ENCODE data around the gene ZMYND8. TPM values are rescaled to one million over a fixed set of nuclear protein-coding genes. Genes with fewer than 3 reads are reported as not detected.

Gene ZMYND8
- total and polyA plus RNA-seq, 2 of the 4 experiments (the other 2 are of a cell fraction): 24.0 to 28.2 TPM

DNA sequence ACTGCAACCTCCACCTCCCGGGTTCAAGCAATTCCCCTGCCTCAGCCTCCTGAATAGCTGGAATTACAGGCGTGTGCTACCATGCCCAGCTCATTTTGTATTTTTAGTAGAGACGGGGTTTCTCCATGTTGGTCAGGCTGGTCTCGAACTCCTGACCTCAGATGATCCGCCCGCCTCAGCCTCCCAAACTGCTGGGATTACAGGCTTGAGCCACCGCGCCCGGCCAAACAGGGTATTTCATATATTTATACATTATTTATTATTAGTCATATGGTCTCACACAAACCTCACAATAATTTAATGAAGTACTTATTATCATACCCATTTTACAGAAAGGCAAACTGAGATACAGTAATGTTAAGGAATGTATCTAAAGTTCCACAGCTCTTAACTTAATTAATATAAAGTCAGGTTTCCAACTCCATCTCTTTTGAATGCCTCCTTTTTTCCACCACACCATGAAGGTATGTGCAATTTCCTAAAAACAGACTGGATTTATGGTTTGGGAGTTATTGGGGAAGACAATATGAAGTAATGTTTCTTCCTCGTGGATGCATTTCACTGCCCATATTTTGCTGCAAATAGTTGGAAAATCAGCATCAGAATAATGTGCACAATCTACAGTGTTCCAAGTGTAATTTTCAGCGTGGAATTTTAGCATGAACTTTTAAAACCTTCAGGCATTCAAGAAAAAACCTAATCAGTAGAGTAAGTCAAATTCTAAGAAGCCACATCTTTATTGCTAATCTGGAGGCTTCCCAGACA lies 65.7 kb downstream of the ZMYND8 start:
- no peak overlapping the region for H2BK20ac ChIP-seq (ENCODE audit: low read depth, low read length)
- no peak overlapping the region for H3K18ac ChIP-seq (ENCODE audit: low read depth, low read length)
- H2AFZ ChIP-seq (replicated peaks; ENCODE audit: low read length, poor library complexity): no peak overlapping the region
- H2BK15ac ChIP-seq (ENCODE audit: low read depth, low read length): no peak overlapping the region
- H3K14ac ChIP-seq (replicated peaks; ENCODE audit: low read depth, low read length): no peak overlapping the region
- no peak overlapping the region for H3K27ac ChIP-seq (ENCODE audit: insufficient read depth, low read length)
- WGBS, 2 experiments (ENCODE audit: extremely low coverage in 2 of 2, insufficient read length in 1 of 2): no CpG with 5 or more reads among the region's 11 CpGs
- ChIA-PET POLR2A (ENCODE audit: unreplicated experiment) (no interaction called here), CTCF (interaction anchor here (0.6 to 1.2 kb wide), 4 partner anchors 21 to 213 kb away, joined by 3 to 7 read pairs (median 4); no protein-coding TSS in a partner anchor)
- no peak overlapping the region for H2BK120ac ChIP-seq (ENCODE audit: low read depth, low read length)
- no peak overlapping the region for H3K23ac ChIP-seq (ENCODE audit: low read depth, low read length)
- DNase-seq: no peak
- H4K8ac ChIP-seq (ENCODE audit: low read depth in 2 of 2, low read length in 2 of 2): no peak overlapping the region
- no peak overlapping the region for H3K4ac ChIP-seq (ENCODE audit: low read depth, low read length)
- no peak overlapping the region for H3K4me2 ChIP-seq (ENCODE audit: low read depth, low read length)
- H4K20me1 ChIP-seq (ENCODE audit: insufficient read depth, low read length): no peaks in the 10 kb centered on the region
- no TSS peak for BruUV-seq (replicated peaks)
- no peak overlapping the region for H3K4me3 ChIP-seq (ENCODE audit: insufficient read depth, low read depth, low read length)
- H3K9me3 ChIP-seq (ENCODE audit: control insufficient read depth, insufficient read depth, low read length): no peaks in the 10 kb centered on the region
- peaks cover 38% of the 10 kb centered on the region for H3K36me3 ChIP-seq (ENCODE audit: control insufficient read depth, insufficient read depth, low read length)
- in situ Hi-C loops (cut with MboI; ENCODE audit: low sequenced_read_pairs) (no loop called here), dilution Hi-C loops (cut with HindIII; ENCODE audit: low sequenced_read_pairs, unreplicated experiment) (no loop called here), intact Hi-C loops (cut with micrococcal nuclease) (no loop called here)
- peaks cover 2% of the 10 kb centered on the region; the same call in 1 of the 2 replicates for H3K4me1 ChIP-seq (ENCODE audit: control insufficient read depth, insufficient read depth, low read length)
- no peak overlapping the region for H2AK5ac ChIP-seq (ENCODE audit: low read depth, low read length)
- H3K9ac ChIP-seq (ENCODE audit: low read depth, low read length): no peak overlapping the region
- ATAC-seq (ENCODE audit: low read depth): no peak
- no peaks in the 10 kb centered on the region for H3K27me3 ChIP-seq (ENCODE audit: control insufficient read depth, insufficient read depth, low read length)
- no peak overlapping the region for H4K5ac ChIP-seq (ENCODE audit: low read depth, low read length)
- H3K9me1 ChIP-seq (ENCODE audit: insufficient read depth, low read length): no peaks in the 10 kb centered on the region; the same call in 1 of the 2 replicates
- H4K91ac ChIP-seq (ENCODE audit: insufficient read depth, low read depth, low read length): no peak overlapping the region
- H3K56ac ChIP-seq (ENCODE audit: extremely low read depth, insufficient read depth, low read length): no peak overlapping the region
- peaks cover 21 to 42% of the 10 kb centered on the region in 2 experiments for H3K79me1 ChIP-seq (ENCODE audit: low read depth in 1 of 2, low read length in 2 of 2)
- no peak overlapping the region for H2BK5ac ChIP-seq (ENCODE audit: low read depth, low read length, poor library complexity, severe bottlenecking)
- H2AK9ac ChIP-seq (replicated peaks; ENCODE audit: low read depth, low read length, poor library complexity): no peak overlapping the region
- no peak for TF ChIP-seq CEBPB (IDR thresholded peaks at IDR 0.05; ENCODE audit: low read depth, low read length)
- no peak for TF ChIP-seq MAFK (IDR thresholded peaks at IDR 0.05; ENCODE audit: low read depth, low read length)
- no peak for TF ChIP-seq POLR2A (IDR thresholded peaks at IDR 0.05; ENCODE audit: low read depth, low read length)
- no peak for TF ChIP-seq CHD1 (IDR thresholded peaks at IDR 0.05; ENCODE audit: low read depth, low read length)
- TF ChIP-seq NFE2L2 (IDR thresholded peaks at IDR 0.05; ENCODE audit: low read depth, low read length): no peak
- TF ChIP-seq BHLHE40 (IDR thresholded peaks at IDR 0.05; ENCODE audit: low read depth, low read length): no peak
- TF ChIP-seq RCOR1 (IDR thresholded peaks at IDR 0.05; ENCODE audit: insufficient replicate concordance, low read length): no peak
- TF ChIP-seq RFX5 (IDR thresholded peaks at IDR 0.05; ENCODE audit: low read depth, low read length): no peak
- TF ChIP-seq FOS (IDR thresholded peaks at IDR 0.05; ENCODE audit: low read depth, low read length): no peak
- no peak for TF ChIP-seq SMC3 (IDR thresholded peaks at IDR 0.05; ENCODE audit: low read depth, low read length)
- TF ChIP-seq, protein P1, sequence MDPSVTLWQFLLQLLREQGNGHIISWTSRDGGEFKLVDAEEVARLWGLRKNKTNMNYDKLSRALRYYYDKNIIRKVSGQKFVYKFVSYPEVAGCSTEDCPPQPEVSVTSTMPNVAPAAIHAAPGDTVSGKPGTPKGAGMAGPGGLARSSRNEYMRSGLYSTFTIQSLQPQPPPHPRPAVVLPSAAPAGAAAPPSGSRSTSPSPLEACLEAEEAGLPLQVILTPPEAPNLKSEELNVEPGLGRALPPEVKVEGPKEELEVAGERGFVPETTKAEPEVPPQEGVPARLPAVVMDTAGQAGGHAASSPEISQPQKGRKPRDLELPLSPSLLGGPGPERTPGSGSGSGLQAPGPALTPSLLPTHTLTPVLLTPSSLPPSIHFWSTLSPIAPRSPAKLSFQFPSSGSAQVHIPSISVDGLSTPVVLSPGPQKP (IDR thresholded peaks at IDR 0.05; ENCODE audit: borderline replicate concordance, low read depth, low read length): no peak
- TF ChIP-seq, protein P2, sequence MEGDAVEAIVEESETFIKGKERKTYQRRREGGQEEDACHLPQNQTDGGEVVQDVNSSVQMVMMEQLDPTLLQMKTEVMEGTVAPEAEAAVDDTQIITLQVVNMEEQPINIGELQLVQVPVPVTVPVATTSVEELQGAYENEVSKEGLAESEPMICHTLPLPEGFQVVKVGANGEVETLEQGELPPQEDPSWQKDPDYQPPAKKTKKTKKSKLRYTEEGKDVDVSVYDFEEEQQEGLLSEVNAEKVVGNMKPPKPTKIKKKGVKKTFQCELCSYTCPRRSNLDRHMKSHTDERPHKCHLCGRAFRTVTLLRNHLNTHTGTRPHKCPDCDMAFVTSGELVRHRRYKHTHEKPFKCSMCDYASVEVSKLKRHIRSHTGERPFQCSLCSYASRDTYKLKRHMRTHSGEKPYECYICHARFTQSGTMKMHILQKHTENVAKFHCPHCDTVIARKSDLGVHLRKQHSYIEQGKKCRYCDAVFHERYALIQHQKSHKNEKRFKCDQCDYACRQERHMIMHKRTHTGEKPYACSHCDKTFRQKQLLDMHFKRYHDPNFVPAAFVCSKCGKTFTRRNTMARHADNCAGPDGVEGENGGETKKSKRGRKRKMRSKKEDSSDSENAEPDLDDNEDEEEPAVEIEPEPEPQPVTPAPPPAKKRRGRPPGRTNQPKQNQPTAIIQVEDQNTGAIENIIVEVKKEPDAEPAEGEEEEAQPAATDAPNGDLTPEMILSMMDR (conservative IDR thresholded peaks at IDR 0.05; ENCODE audit: low read depth, low read length): no peak
- no peak for TF ChIP-seq MAZ (IDR thresholded peaks at IDR 0.05; ENCODE audit: borderline replicate concordance, low read depth, low read length)
- TF ChIP-seq, protein P3, sequence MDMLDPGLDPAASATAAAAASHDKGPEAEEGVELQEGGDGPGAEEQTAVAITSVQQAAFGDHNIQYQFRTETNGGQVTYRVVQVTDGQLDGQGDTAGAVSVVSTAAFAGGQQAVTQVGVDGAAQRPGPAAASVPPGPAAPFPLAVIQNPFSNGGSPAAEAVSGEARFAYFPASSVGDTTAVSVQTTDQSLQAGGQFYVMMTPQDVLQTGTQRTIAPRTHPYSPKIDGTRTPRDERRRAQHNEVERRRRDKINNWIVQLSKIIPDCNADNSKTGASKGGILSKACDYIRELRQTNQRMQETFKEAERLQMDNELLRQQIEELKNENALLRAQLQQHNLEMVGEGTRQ (IDR thresholded peaks at IDR 0.05; ENCODE audit: low read depth, low read length): no peak
- no peak for TF ChIP-seq MXI1 (IDR thresholded peaks at IDR 0.05; ENCODE audit: borderline replicate concordance, low read depth, low read length)

Data from IMR-90 (cell line).